CD4-positive, alpha-beta memory T cell (primary cell): ENCODE measurements around the gene LGI2. TPM values are rescaled to one million over a fixed set of nuclear protein-coding genes. Genes with fewer than 3 reads are reported as not detected.

ENCODE experiments used
- CTCF ChIA-PET: fragments of 350-600 bp; sonication (Branson Sonifier 250); formaldehyde crosslinking; loops from one replicate; lab custom pipeline; 2021; ENCODE audit warnings: inconsistent platforms; ENCODE audit not compliant: partially characterized antibody; lab: Charles Lee
- POLR2A ChIA-PET: fragments of 350-600 bp; sonication (Branson Sonifier 250); formaldehyde crosslinking; loops from one replicate; lab custom pipeline; 2021; ENCODE audit not compliant: partially characterized antibody; lab: Charles Lee
- DNase-seq, 5 donors: peaks; one replicate each; pipeline versions ENCODE4 v3.0.0 to v3.0.0-alpha.2; 2020 to 2022; ENCODE audit warnings: mixed read lengths in 1 of 5
- H3K27ac ChIP-seq: one replicate; pipeline ENCODE4 v1.7.0; 2013; ENCODE audit warnings: low read depth, low read length
- H3K27me3 ChIP-seq: 2 replicates; pipeline ENCODE4 v1.7.0; 2013; ENCODE audit warnings: mild to moderate bottlenecking, low read length, moderate library complexity; ENCODE audit not compliant: insufficient read depth
- H3K36me3 ChIP-seq: 2 replicates; pipeline ENCODE4 v1.7.0; 2013; ENCODE audit warnings: mild to moderate bottlenecking, low read length, moderate library complexity; ENCODE audit not compliant: insufficient read depth
- H3K4me1 ChIP-seq: 2 replicates; pipeline ENCODE4 v1.7.0; 2013; ENCODE audit warnings: mild to moderate bottlenecking, low read length, moderate library complexity; ENCODE audit not compliant: insufficient read depth
- H3K4me3 ChIP-seq, 2 donors: one replicate each; pipeline ENCODE4 v1.7.0; 2013; ENCODE audit warnings: low read length in 2 of 2, mild to moderate bottlenecking in 1 of 2
- H3K9me3 ChIP-seq, 2 donors: one replicate each; pipeline ENCODE4 v1.7.0; 2013; ENCODE audit warnings: low read length in 2 of 2, control low read depth in 1 of 2; ENCODE audit not compliant: control insufficient read depth in 1 of 2
- H3K27ac Mint-ChIP-seq, 7 donors: one replicate each; pipeline ENCODE4 v1.8.0; 2020 to 2021; ENCODE audit warnings: mixed read lengths in 7 of 7, mild to moderate bottlenecking in 6 of 7, inconsistent platforms in 3 of 7, moderate library complexity in 3 of 7
- H3K27me3 Mint-ChIP-seq, 2 donors: one replicate each; pipeline ENCODE4 v1.8.0; 2020 to 2021; ENCODE audit warnings: mixed read lengths in 2 of 2
- H3K36me3 Mint-ChIP-seq, 2 donors: one replicate each; pipeline ENCODE4 v1.8.0; 2020 to 2021; ENCODE audit warnings: mixed read lengths in 2 of 2, inconsistent platforms in 1 of 2, mild to moderate bottlenecking in 1 of 2
- H3K4me1 Mint-ChIP-seq, 4 donors: one replicate each; pipeline ENCODE4 v1.8.0; 2020 to 2021; ENCODE audit warnings: mixed read lengths in 4 of 4, mild to moderate bottlenecking in 1 of 4
- H3K4me3 Mint-ChIP-seq, 8 donors: one replicate each; pipeline ENCODE4 v1.8.0; 2020 to 2021; ENCODE audit warnings: mixed read lengths in 8 of 8, mild to moderate bottlenecking in 7 of 8, moderate library complexity in 6 of 8, inconsistent platforms in 3 of 8
- H3K9me3 Mint-ChIP-seq, 8 donors: one replicate each; pipeline ENCODE4 v1.8.0; 2020 to 2021; ENCODE audit warnings: mixed read lengths in 8 of 8, mild to moderate bottlenecking in 5 of 8, inconsistent platforms in 3 of 8, moderate library complexity in 1 of 8
- intact Hi-C: fragments of 100-400 bp; cut with micrococcal nuclease; formaldehyde crosslinking; loops from one replicate; pipeline ENCODE4 v1.15.1; 2023
- polyA plus RNA-seq, 2 donors: library from polyadenylated mRNA; unstranded; fragments of 300-500 nt; fragmentation: Illumina TruSeq; gene quantifications; one replicate each; pipeline ENCODE4 v1.2.3, GENCODE V29; 2021
- total RNA-seq, 2 experiments: library from RNA; stranded (reverse); gene quantifications; one replicate each; pipeline ENCODE4 v1.2.3, GENCODE V29; 2021

Gene LGI2
- total and polyA plus RNA-seq, 4 experiments from 2014 or later: not detected

GRCh38 chr4:24973404-24973746 is 57.4 kb downstream of the LGI2 start:
- Histone ChIP-seq H3K9me3 (no peaks in the 10 kb centered on the region), H3K27me3 (no peaks in the 10 kb centered on the region), H3K36me3 (no peaks in the 10 kb centered on the region), H3K27ac (no peak overlapping the region), H3K4me3 (no peak overlapping the region), H3K4me1 (no peaks in the 10 kb centered on the region)
- ChIA-PET CTCF (no interaction called here), POLR2A (no interaction called here)
- Mint-ChIP-seq H3K4me1 (no peaks in the 10 kb centered on the region), H3K9me3 (no peaks in the 10 kb centered on the region), H3K27me3 (peaks cover 7 to 29% of the 10 kb centered on the region in 2 donors), H3K27ac (no peak overlapping the region), H3K36me3 (no peaks in the 10 kb centered on the region), H3K4me3 (no peak overlapping the region)
- intact Hi-C loops: no loop called here
- no peak for DNase-seq

GRCh38 chr4:24971192-24971591 is 59.6 kb downstream of the LGI2 start:
- H3K27me3 ChIP-seq: no peaks in the 10 kb centered on the region
- H3K4me3 Mint-ChIP-seq: no peak overlapping the region
- no peaks in the 10 kb centered on the region for H3K9me3 ChIP-seq
- no peak overlapping the region for H3K27ac ChIP-seq
- POLR2A ChIA-PET: no interaction called here
- DNase-seq: no peak
- no peak overlapping the region for H3K4me3 ChIP-seq
- H3K27ac Mint-ChIP-seq: no peak overlapping the region
- peaks cover 0 to 6% (median 3%) of the 10 kb centered on the region in 8 donors for H3K9me3 Mint-ChIP-seq
- H3K27me3 Mint-ChIP-seq: peaks cover 2 to 19% of the 10 kb centered on the region in 2 donors
- no peaks in the 10 kb centered on the region for H3K36me3 ChIP-seq
- no peaks in the 10 kb centered on the region for H3K4me1 ChIP-seq
- no peaks in the 10 kb centered on the region for H3K36me3 Mint-ChIP-seq
- H3K4me1 Mint-ChIP-seq: no peaks in the 10 kb centered on the region
- CTCF ChIA-PET: interaction anchor here (1.1 kb wide), 1 partner anchor 9 kb away, joined by 9 read pairs; no protein-coding TSS in a partner anchor
- intact Hi-C loops: no loop called here

- Mint-ChIP-seq H3K4me1 (no peaks in the 10 kb centered on the region), H3K9me3 (peaks cover 0 to 11% (median 5%) of the 10 kb centered on the region in 8 donors), H3K4me3 (no peak overlapping the region), H3K36me3 (no peaks in the 10 kb centered on the region), H3K27me3 (peaks cover 2 to 17% of the 10 kb centered on the region in 2 donors), H3K27ac (no peak overlapping the region)
- intact Hi-C loops: no loop called here
- Histone ChIP-seq H3K27me3 (no peaks in the 10 kb centered on the region), H3K9me3 (no peaks in the 10 kb centered on the region), H3K4me1 (no peaks in the 10 kb centered on the region), H3K27ac (no peak overlapping the region), H3K4me3 (no peak overlapping the region), H3K36me3 (no peaks in the 10 kb centered on the region)
- ChIA-PET CTCF (interaction anchor here (1.1 kb wide), 1 partner anchor 10 kb away, joined by 9 read pairs; no protein-coding TSS in a partner anchor), POLR2A (no interaction called here)
- DNase-seq: no peak
These were observed 60.1 kb downstream of the LGI2 start for GRCh38 chr4:24970635-24971034.

- Mint-ChIP-seq H3K4me1 (no peaks in the 10 kb centered on the region), H3K27me3 (peaks cover 2 to 15% of the 10 kb centered on the region in 2 donors), H3K36me3 (no peaks in the 10 kb centered on the region), H3K27ac (no peak overlapping the region), H3K9me3 (peaks cover 0 to 16% (median 9%) of the 10 kb centered on the region in 8 donors), H3K4me3 (no peak overlapping the region)
- H3K27ac ChIP-seq: no peak overlapping the region
- intact Hi-C loops: no loop called here
- CTCF ChIA-PET: interaction anchor here (2.0 kb wide), 1 partner anchor 10 kb away, joined by 13 read pairs; no protein-coding TSS in a partner anchor
- POLR2A ChIA-PET: no interaction called here
- no peaks in the 10 kb centered on the region for H3K27me3 ChIP-seq
- H3K4me1 ChIP-seq: no peaks in the 10 kb centered on the region
- H3K4me3 ChIP-seq: no peak overlapping the region
- H3K9me3 ChIP-seq: no peaks in the 10 kb centered on the region
- no peaks in the 10 kb centered on the region for H3K36me3 ChIP-seq
- DNase-seq: no peak
These were observed 60.6 kb downstream of the LGI2 start for GRCh38 chr4:24970191-24970590.

- H3K27ac Mint-ChIP-seq: no peak overlapping the region
- H3K4me1 Mint-ChIP-seq: no peaks in the 10 kb centered on the region
- ChIA-PET POLR2A (no interaction called here), CTCF (interaction anchor here (2.0 kb wide), 1 partner anchor 11 kb away, joined by 13 read pairs; no protein-coding TSS in a partner anchor)
- no peak overlapping the region for H3K4me3 ChIP-seq
- H3K27ac ChIP-seq: no peak overlapping the region
- no peak for DNase-seq
- intact Hi-C loops: no loop called here
- H3K27me3 Mint-ChIP-seq: peaks cover 0 to 11% of the 10 kb centered on the region in 2 donors
- H3K27me3 ChIP-seq: no peaks in the 10 kb centered on the region
- no peaks in the 10 kb centered on the region for H3K36me3 ChIP-seq
- H3K4me3 Mint-ChIP-seq: no peak overlapping the region
- H3K36me3 Mint-ChIP-seq: no peaks in the 10 kb centered on the region
- no peaks in the 10 kb centered on the region for H3K4me1 ChIP-seq
- H3K9me3 Mint-ChIP-seq: peaks cover 0 to 23% (median 15%) of the 10 kb centered on the region in 8 donors
- H3K9me3 ChIP-seq: no peaks in the 10 kb centered on the region
These were observed 61.3 kb downstream of the LGI2 start for GRCh38 chr4:24969486-24969885.

GRCh38 chr4:24968992-24969391 is 61.8 kb downstream of the LGI2 start:
- Mint-ChIP-seq H3K4me1 (no peaks in the 10 kb centered on the region), H3K36me3 (no peaks in the 10 kb centered on the region), H3K27me3 (peaks cover 0 to 9% of the 10 kb centered on the region in 2 donors), H3K4me3 (no peak overlapping the region), H3K27ac (no peak overlapping the region), H3K9me3 (peaks cover 0 to 28% (median 17%) of the 10 kb centered on the region in 8 donors)
- no peak for DNase-seq
- H3K4me1 ChIP-seq: no peaks in the 10 kb centered on the region
- no peak overlapping the region for H3K27ac ChIP-seq
- no peaks in the 10 kb centered on the region for H3K27me3 ChIP-seq
- H3K9me3 ChIP-seq: no peaks in the 10 kb centered on the region
- ChIA-PET POLR2A (no interaction called here), CTCF (interaction anchor here (2.0 kb wide), 1 partner anchor 11 kb away, joined by 13 read pairs; no protein-coding TSS in a partner anchor)
- no peaks in the 10 kb centered on the region for H3K36me3 ChIP-seq
- no peak overlapping the region for H3K4me3 ChIP-seq
- intact Hi-C loops: no loop called here

GRCh38 chr4:24968278-24968677 is 62.5 kb downstream of the LGI2 start:
- intact Hi-C loops: no loop called here
- Histone ChIP-seq H3K4me1 (no peaks in the 10 kb centered on the region), H3K4me3 (no peak overlapping the region), H3K36me3 (no peaks in the 10 kb centered on the region), H3K9me3 (no peaks in the 10 kb centered on the region), H3K27ac (no peak overlapping the region), H3K27me3 (no peaks in the 10 kb centered on the region)
- peaks cover 0 to 31% (median 21%) of the 10 kb centered on the region in 8 donors for H3K9me3 Mint-ChIP-seq
- no peaks in the 10 kb centered on the region for H3K4me1 Mint-ChIP-seq
- H3K36me3 Mint-ChIP-seq: no peaks in the 10 kb centered on the region
- no peak overlapping the region for H3K27ac Mint-ChIP-seq
- ChIA-PET POLR2A (no interaction called here), CTCF (interaction anchor here (2.0 kb wide), 1 partner anchor 12 kb away, joined by 13 read pairs; no protein-coding TSS in a partner anchor)
- H3K4me3 Mint-ChIP-seq: no peak overlapping the region
- H3K27me3 Mint-ChIP-seq: peaks cover 0 to 9% of the 10 kb centered on the region in 2 donors
- no peak for DNase-seq
